Uterus (tissue), 4 donors: ENCODE results near the gene ADK. TPM values are rescaled to one million over a fixed set of nuclear protein-coding genes. Genes with fewer than 3 reads are reported as not detected.
"Not testable (repeated sequence)": the region's sequence is repeated elsewhere in the genome, so short reads cannot be mapped to it uniquely, and the experiment has no call there.

Experiments
- DNase-seq, 2 donors: peaks; one replicate each; pipeline ENCODE4 v3.0.0-alpha.2; 2019 to 2020
- H3K27ac ChIP-seq, 2 donors: fragments of 200-600 bp; sonication (generic); 1 replicate in 1 of 2; 2 replicates in 1 of 2; pipeline ENCODE4 v1.5.1; 2016 to 2018
- H3K27me3 ChIP-seq, 2 donors: fragments of 200-600 bp; sonication (generic); one replicate each; pipeline ENCODE4 v1.5.1; 2018 to 2019; ENCODE audit warnings: control low read depth in 1 of 2
- H3K36me3 ChIP-seq, 2 donors: fragments of 200-600 bp; sonication (generic); one replicate each; pipeline ENCODE4 v1.5.1; 2019; ENCODE audit warnings: control low read depth in 1 of 2
- H3K4me1 ChIP-seq, 2 donors: fragments of 200-600 bp; sonication (generic); one replicate each; pipeline ENCODE4 v1.5.1; 2018 to 2019; ENCODE audit warnings: control low read depth in 1 of 2
- H3K4me3 ChIP-seq, 2 donors: fragments of 200-600 bp; sonication (generic); 1 replicate in 1 of 2; 2 replicates in 1 of 2; pipeline ENCODE4 v1.5.1; 2018 to 2019; ENCODE audit warnings: mild to moderate bottlenecking in 1 of 2
- H3K9me3 ChIP-seq, 2 donors: fragments of 200-600 bp; sonication (generic); one replicate each; pipeline ENCODE4 v1.5.1; 2019; ENCODE audit warnings: control low read depth in 1 of 2
- POLR2A ChIP-seq, 2 donors: fragments of 450-650 bp; IDR thresholded peaks; one replicate each; pipeline ENCODE4 v1.6.1; 2016; ENCODE audit warnings: antibody characterized with exemption in 2 of 2, mild to moderate bottlenecking in 1 of 2, moderate library complexity in 1 of 2
- intact Hi-C: fragments of 100-400 bp; cut with DNase I; formaldehyde crosslinking; loops from one replicate; pipeline ENCODE4 v1.15.1; 2023; ENCODE audit warnings: low total_unique reads
- total RNA-seq, 4 donors: library from RNA; depleted of rRNA in 3 of 4; stranded (reverse); fragments of >200 nt in 3 of 4; gene quantifications; one replicate each; pipeline versions ENCODE4 v1.1.0 to v1.2.4, GENCODE V29; 2014 to 2023
- TF ChIP-seq, protein P1 (sequence below), 4 experiments: fragments of 200-600 bp in 2 of 4; fragments of 450-650 bp in 2 of 4; sonication (generic) in 2 of 4; IDR thresholded peaks; one replicate each; pipeline ENCODE4 v1.5.1; 2016 to 2019; ENCODE audit warnings: antibody characterized with exemption in 4 of 4, mild to moderate bottlenecking in 2 of 4, moderate library complexity in 1 of 4
- donor health status: DM: yes; HTN: yes; CAD: no.

Gene ADK
- total RNA-seq, 4 donors from 2014 or later, result 12.6 to 41.1 (median 19.0) TPM

DNA sequence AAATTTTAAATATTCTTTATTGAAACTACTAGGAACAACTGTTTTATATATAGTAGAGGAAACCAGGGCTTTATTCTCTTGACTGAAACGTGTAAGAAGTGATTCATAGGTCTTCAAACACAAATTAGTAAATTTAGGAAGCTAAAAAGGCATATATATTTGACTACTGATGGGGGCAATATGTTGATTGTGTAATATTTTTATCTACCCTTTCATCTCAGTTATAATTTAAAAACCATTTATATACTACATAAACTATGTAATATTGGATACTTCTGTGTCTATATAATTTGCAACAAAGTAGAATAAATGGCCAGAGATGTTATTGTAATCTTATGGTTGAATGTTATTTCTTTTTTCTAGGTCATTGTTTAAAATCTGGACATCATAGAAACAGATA lies 406.1 kb downstream of the ADK start:
- intact Hi-C loops, result no loop called here
- no peak for DNase-seq
- H3K36me3 ChIP-seq, result no peaks in the 10 kb centered on the region
- H3K4me1 ChIP-seq, result no peaks in the 10 kb centered on the region
- no peak overlapping the region for H3K27ac ChIP-seq
- H3K9me3 ChIP-seq, result no peaks in the 10 kb centered on the region
- H3K27me3 ChIP-seq, result no peaks in the 10 kb centered on the region
- H3K4me3 ChIP-seq, result no peak overlapping the region
- TF ChIP-seq, protein P1, sequence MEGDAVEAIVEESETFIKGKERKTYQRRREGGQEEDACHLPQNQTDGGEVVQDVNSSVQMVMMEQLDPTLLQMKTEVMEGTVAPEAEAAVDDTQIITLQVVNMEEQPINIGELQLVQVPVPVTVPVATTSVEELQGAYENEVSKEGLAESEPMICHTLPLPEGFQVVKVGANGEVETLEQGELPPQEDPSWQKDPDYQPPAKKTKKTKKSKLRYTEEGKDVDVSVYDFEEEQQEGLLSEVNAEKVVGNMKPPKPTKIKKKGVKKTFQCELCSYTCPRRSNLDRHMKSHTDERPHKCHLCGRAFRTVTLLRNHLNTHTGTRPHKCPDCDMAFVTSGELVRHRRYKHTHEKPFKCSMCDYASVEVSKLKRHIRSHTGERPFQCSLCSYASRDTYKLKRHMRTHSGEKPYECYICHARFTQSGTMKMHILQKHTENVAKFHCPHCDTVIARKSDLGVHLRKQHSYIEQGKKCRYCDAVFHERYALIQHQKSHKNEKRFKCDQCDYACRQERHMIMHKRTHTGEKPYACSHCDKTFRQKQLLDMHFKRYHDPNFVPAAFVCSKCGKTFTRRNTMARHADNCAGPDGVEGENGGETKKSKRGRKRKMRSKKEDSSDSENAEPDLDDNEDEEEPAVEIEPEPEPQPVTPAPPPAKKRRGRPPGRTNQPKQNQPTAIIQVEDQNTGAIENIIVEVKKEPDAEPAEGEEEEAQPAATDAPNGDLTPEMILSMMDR (IDR thresholded peaks at IDR 0.05), result no peak
- no peak for TF ChIP-seq POLR2A (IDR thresholded peaks at IDR 0.05)

DNA sequence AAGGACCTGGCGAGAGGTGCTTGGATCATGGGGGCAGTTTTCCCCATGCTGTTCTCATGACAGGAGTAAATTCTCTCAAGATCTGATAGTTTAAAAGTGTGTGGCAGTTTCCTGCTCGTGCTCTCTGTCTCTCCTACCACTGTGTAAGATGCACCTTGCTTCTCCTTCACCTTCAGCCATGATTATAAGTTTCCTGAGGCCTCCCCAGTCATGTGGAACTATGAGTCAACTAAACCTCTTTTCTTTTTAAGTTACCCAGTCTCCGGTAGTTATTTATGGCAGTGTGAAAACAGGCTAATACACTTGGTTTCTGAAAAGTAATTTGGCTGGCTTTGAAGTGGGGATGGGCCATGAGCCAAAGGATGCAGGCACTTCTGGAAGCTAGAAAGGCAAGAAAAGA lies 407.4 kb downstream of the ADK start:
- TF ChIP-seq, protein P1 (IDR thresholded peaks at IDR 0.05), result no peak
- no peak for TF ChIP-seq POLR2A (IDR thresholded peaks at IDR 0.05)
- no peaks in the 10 kb centered on the region for H3K27me3 ChIP-seq
- no peak overlapping the region for H3K27ac ChIP-seq
- H3K4me3 ChIP-seq, result no peak overlapping the region
- H3K36me3 ChIP-seq, result no peaks in the 10 kb centered on the region
- H3K4me1 ChIP-seq, result no peaks in the 10 kb centered on the region
- no peak for DNase-seq
- intact Hi-C loops, result no loop called here
- no peaks in the 10 kb centered on the region for H3K9me3 ChIP-seq

DNA sequence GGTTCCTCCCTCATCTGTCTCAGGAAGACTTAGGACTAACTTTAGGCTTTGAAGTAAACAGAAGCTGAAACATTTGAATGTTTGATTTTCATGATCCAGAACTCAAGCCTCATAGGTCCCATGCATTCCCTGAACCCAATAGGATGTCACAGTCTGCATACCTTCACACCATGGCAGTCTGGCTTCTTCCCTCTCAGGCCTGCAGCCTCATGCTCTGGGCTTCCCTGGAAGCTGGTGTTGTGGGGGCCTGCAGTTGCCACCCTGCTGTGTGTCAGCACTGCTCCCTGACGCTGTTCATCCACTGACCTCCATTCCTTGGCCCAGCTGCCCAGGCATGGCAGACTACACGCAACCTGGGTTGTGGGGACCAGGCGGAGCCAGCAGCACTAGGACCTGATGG lies 407.9 kb downstream of the ADK start:
- Histone ChIP-seq H3K27ac (no peak overlapping the region), H3K4me3 (no peak overlapping the region), H3K27me3 (no peaks in the 10 kb centered on the region), H3K4me1 (no peaks in the 10 kb centered on the region), H3K36me3 (no peaks in the 10 kb centered on the region), H3K9me3 (no peaks in the 10 kb centered on the region)
- intact Hi-C loops, result no loop called here
- no peak for DNase-seq
- TF ChIP-seq, protein P1 (IDR thresholded peaks at IDR 0.05), result no peak
- TF ChIP-seq POLR2A (IDR thresholded peaks at IDR 0.05), result no peak

DNA sequence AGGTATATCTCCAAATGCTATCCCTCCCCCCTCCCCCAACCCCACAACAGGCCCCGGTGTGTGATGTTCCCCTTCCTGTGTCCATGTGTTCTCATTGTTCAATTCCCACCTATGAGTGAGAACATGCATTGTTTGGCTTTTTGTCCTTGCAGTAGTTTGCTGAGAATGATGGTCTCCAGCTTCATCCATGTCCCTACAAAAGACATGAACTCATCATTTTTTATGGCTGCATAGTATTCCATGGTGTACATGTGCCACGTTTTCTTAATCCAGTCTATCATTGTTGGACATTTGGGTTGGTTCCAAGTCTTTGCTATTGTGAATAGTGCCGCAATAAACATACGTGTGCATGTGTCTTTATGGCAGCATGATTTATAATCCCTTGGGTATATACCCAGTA lies 417.9 kb downstream of the ADK start:
- intact Hi-C loops, H3K4me1 ChIP-seq, H3K36me3 ChIP-seq, H3K27ac ChIP-seq, H3K9me3 ChIP-seq, H3K4me3 ChIP-seq, H3K27me3 ChIP-seq, DNase-seq: not testable (repeated sequence)

DNA sequence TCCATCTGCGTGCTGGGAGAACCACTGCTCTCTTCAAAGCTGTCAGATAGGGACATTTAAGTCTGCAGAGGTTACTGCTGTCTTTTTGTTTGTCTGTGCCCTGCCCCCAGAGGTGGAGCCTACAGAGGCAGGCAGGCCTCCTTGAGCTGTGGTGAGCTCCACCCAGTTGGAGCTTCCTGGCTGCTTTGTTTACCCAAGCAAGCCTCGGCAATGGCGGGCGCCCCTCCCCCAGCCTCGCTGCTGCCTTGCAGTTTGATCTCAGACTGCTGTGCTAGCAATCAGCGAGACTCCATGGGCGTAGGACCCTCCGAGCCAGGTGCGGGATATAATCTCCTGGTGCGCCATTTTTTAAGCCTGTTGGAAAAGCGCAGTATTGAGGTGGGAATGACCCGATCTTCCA lies 422.5 kb downstream of the ADK start:
- H3K4me3 ChIP-seq, H3K4me1 ChIP-seq, H3K36me3 ChIP-seq, H3K27me3 ChIP-seq, DNase-seq, H3K27ac ChIP-seq, H3K9me3 ChIP-seq, intact Hi-C loops: not testable (repeated sequence)

DNA sequence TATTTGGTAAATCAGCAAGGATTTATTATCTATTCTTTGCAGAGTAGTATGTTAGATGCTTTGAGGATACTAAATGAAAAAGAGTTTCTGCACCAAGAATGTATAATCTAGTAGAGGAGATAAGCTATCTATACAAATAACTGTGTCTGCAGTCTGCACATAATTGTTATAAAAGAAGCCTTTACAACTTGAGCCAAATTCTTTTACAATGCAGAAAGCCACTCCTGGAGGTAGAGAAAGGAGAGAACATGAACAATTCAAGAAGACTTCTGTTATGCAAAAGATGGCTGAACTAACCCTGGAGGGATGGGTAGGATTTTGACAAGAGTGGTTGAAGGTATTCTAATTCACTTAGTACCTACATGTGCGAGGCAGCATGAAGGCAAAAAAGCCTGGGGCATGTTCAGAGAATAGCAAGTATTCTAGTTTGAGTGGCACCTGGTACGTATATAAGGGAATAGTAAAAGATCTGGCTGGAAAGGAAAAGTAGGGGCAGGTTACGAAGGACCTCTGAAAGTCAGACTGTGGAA lies 424.2 kb downstream of the ADK start:
- no peak overlapping the region for H3K27ac ChIP-seq
- H3K27me3 ChIP-seq, result no peaks in the 10 kb centered on the region
- no peak overlapping the region for H3K4me3 ChIP-seq
- no peaks in the 10 kb centered on the region for H3K9me3 ChIP-seq
- intact Hi-C loops, result no loop called here
- TF ChIP-seq, protein P1 (IDR thresholded peaks at IDR 0.05), result no peak
- TF ChIP-seq POLR2A (IDR thresholded peaks at IDR 0.05), result no peak
- H3K36me3 ChIP-seq, result no peaks in the 10 kb centered on the region
- no peak for DNase-seq
- no peaks in the 10 kb centered on the region for H3K4me1 ChIP-seq
